AML-193 (cell line): ENCODE results near the gene SDC4.

ENCODE experiments used
- DNase-seq, 2 experiments: peaks; one replicate each; lab custom pipeline; 2025; lab: John Stamatoyannopoulos, UW

SDC4 gene

GRCh38 chr20:45318948-45319347 lies 29.3 kb downstream of the SDC4 start:
- DNase-seq = no peak

GRCh38 chr20:45318386-45318939 lies 29.8 kb downstream of the SDC4 start:
- DNase-seq = no peak

- no peak for DNase-seq
These were observed 30.4 kb downstream of the SDC4 start for GRCh38 chr20:45317826-45318225.

- DNase-seq = no peak
These were observed 31.8 kb downstream of the SDC4 start for GRCh38 chr20:45316150-45317080.

GRCh38 chr20:45315672-45316071 lies 32.6 kb downstream of the SDC4 start:
- DNase-seq = no peak

GRCh38 chr20:45313943-45314342 lies 34.3 kb downstream of the SDC4 start:
- DNase-seq = no peak

- no peak for DNase-seq
These were observed 35.0 kb downstream of the SDC4 start for GRCh38 chr20:45313065-45313695.

- DNase-seq = no peak
These were observed 36.0 kb downstream of the SDC4 start for GRCh38 chr20:45312241-45312640.

GRCh38 chr20:45311589-45312211 lies 36.5 kb downstream of the SDC4 start:
- no peak for DNase-seq

GRCh38 chr20:45309075-45309474 lies 39.1 kb downstream of the SDC4 start:
- DNase-seq = no peak

- no peak for DNase-seq
These were observed 40.0 kb downstream of the SDC4 start, which contains the start of gene MATN4 for GRCh38 chr20:45308117-45308778. TSS of gene MATN4 (minus strand) at chr20:45308299. CDS start at chr20:45305582, 2,717 bp downstream.

GRCh38 chr20:45307076-45307640 lies 41.1 kb downstream of the SDC4 start:
- no peak for DNase-seq

- no peak for DNase-seq
These were observed 41.7 kb downstream of the SDC4 start, which contains the start of gene RBPJL for GRCh38 chr20:45306431-45306982. TSS of gene RBPJL (plus strand) at chr20:45306840. CDS start at chr20:45306923, 83 bp downstream.

- DNase-seq = no peak
These were observed 43.0 kb downstream of the SDC4 start for GRCh38 chr20:45305262-45305661.

GRCh38 chr20:45304464-45304999 lies 43.7 kb downstream of the SDC4 start:
- no peak for DNase-seq

- DNase-seq = no peak
These were observed 44.4 kb downstream of the SDC4 start for GRCh38 chr20:45303586-45304463.

- no peak for DNase-seq
These were observed 46.4 kb downstream of the SDC4 start for GRCh38 chr20:45301824-45302271.

- no peak for DNase-seq
These were observed 47.3 kb downstream of the SDC4 start for GRCh38 chr20:45300961-45301360.

- DNase-seq = no peak
These were observed 48.4 kb downstream of the SDC4 start for GRCh38 chr20:45299786-45300185.
